A549 treated with Hydrocortisone at 1 μM for 4 hours (cell line): ENCODE data around the gene PELI3. TPM values are rescaled to one million over a fixed set of nuclear protein-coding genes. Genes with fewer than 3 reads are reported as not detected.

Source experiments
- total RNA-seq: library from RNA; stranded (reverse); fragments of 200-300 nt; extraction: Qiagen RNA extraction; gene quantifications from 5 replicates; pipeline ENCODE4 v1.2.3, GENCODE V29; 2022

The PELI3 gene, protein sequence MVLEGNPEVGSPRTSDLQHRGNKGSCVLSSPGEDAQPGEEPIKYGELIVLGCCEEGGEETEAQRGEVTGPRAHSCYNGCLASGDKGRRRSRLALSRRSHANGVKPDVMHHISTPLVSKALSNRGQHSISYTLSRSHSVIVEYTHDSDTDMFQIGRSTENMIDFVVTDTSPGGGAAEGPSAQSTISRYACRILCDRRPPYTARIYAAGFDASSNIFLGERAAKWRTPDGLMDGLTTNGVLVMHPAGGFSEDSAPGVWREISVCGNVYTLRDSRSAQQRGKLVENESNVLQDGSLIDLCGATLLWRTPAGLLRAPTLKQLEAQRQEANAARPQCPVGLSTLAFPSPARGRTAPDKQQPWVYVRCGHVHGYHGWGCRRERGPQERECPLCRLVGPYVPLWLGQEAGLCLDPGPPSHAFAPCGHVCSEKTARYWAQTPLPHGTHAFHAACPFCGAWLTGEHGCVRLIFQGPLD
- 4.3 to 5.3 TPM (median 4.7 TPM) in 5 replicates for total RNA-seq

DNA sequence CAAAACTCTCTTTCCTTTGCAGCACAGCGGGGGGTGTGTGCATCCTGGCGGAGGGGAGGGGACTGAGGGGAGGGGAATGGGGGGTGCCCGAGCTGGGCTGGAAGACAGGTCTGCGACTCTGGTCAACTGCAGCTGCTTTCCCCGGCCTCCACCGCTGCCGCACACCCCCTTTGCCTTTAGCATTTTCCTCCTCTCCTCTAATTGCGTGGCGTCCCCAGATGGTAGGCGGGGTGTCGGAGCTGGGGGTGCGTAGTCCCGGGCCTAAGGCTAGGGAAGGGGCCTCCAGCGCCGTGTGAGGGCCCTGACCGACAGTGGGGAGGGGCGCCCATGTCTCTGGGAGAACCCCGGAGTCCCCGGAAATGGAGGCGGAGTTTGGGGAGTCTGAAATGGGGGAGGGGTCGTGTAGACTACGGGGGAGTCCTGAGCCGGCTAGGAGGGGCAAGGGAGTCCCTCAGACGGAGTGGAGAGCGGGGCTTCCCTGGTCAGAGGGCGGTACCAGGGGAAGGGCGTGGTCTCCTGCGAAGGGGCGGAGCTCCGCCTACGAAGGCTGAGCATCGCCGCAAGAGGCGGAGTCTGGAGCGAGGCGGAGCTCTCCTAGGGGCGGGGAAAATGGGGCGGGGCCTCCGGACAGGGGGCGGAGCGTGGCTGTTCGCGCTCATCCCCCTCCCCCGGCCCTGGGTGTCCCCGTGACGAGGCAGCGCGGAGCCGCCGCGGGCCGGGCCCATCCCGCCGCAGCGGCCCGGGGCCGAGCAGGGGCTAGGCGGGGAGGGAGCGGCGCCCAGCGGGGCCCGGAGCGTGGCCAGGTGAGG, at the start of gene PELI3:
PELI3 (plus strand) TSS at position 681 of the 809 bp plus-strand sequence. CDS start 1,224 bp downstream, outside the sequence.

DNA sequence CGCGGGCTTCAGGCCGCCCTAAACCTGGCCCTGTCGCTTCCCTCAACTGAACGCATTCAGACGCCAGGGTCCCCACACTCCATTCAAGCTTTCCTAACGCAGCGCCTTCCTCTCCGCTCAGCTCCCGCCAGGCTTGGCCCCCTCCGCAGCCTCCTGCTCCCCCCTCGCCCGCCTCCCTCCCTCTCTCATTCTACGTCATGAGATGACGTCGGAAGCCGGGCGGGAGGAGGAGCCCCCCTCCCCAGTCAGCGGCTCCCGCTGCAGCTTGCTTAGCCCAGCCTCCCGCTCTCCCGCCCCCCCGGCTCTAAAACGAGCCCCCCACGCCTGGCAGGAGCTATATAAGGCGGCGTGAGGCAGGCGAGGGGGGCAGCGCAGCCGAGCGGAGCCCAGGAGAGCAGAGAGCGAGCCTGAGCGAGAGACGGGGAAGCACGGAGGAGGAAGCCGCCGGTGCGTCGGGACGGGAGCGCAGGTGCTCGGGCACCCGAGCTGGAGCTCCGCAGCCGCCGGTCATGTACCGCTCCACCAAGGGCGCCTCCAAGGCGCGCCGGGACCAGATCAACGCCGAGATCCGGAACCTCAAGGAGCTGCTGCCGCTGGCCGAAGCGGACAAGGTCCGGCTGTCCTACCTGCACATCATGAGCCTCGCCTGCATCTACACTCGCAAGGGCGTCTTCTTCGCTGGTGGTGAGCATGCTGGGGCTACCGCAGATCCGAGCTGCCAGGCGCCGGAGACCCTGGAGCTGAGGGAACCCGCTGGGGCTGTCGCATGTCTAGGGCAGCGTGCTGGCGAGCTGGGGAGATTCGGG, 45.8 kb upstream of the PELI3 start, which contains the start of gene NPAS4:
NPAS4 (plus strand) TSS at position 365 of the 806 bp plus-strand sequence; CDS start at position 510, 145 bp downstream.

DNA sequence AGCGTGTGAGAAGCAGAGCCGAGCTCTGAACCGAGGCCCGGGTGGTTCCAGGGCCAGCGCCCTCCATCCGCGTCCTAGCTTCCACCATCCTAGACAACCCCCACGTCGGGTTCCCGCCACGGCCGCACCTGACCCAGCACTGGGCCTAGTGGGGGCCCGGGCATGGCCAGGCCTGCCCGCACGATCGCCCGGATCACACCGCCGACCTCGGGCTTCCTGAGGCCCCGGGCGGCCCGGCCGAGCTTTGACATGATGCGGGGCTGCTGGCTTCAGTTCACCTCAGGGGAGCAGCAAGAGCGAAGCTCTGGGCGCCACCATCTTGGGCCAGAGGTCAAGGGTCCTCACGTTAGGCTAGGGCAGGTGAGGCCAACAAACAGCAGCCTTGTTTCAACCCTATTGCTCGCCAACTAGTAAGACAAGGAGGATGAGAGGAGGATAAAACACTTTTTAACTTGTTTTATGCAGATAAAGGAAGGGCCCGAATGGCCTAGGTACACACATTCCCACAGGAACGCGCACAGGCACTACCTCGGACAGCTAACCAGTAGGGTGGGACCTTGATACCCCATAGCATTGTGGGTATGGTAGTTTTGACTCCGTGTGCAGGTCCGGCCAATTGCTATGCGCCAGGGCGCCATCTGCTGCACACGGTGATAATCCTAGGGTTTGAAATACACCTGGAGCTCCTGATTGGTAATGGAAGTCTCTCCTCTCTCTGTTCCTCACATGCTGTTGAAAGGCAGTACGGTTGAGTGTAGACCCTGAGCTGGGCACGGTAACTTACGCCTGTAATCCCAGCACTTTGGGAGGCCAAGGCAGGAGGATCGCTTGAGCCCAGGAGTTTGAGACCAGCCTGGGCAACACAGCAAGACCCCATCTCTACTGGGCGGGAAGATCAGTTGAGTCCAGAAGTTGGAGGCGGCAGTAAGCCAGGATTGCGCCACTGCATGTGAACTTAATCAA, 27.9 kb upstream of the PELI3 start, which contains the start of gene MRPL11:
MRPL11 (minus strand) TSS at position 345 of the 963 bp plus-strand sequence; CDS start at position 251, 94 bp downstream.

DNA sequence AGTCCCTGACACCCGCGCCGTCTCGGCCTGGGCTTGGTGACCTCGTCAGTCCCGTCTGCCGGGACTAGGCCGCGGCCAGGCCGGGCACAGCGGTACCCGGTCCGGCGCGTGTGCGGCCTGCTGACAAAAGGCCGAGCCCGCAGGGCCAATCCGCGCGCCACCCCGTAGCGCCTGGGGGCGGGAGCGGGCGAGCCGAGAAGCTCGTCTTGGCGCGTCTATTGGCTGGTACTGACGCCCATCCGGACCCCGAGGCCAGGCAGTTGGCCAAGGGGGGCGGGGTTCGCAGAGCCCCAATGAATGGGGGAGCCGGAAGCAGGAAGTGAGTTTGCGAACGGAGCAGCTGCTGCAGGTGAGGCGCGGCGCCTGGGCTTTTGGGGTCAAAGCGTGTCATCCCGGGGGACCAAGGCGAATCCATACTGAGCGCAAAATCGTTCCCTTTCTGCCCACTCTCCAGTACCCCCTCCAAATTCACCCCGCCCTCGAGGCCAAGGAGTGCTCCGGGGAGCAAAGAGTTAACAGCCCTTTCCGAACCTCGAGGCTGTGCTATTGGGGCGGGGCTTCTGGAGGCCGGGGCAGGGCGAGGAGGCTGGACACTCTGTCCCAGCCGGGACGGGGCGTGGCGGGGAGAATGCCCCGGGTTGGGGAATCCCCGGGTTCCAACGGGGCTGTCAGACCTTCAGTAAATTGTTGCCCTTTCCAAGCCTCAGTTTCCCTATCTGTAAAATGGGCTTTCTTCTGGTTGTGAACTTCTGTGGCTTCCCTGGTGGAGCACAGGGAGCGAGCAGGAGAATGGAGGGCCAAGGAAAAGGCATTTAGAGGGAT, 13.6 kb downstream of the PELI3 start, which contains the start of gene DPP3:
DPP3 (plus strand) TSS at position 318 of the 822 bp plus-strand sequence. CDS start 1,767 bp downstream, outside the sequence.

DNA sequence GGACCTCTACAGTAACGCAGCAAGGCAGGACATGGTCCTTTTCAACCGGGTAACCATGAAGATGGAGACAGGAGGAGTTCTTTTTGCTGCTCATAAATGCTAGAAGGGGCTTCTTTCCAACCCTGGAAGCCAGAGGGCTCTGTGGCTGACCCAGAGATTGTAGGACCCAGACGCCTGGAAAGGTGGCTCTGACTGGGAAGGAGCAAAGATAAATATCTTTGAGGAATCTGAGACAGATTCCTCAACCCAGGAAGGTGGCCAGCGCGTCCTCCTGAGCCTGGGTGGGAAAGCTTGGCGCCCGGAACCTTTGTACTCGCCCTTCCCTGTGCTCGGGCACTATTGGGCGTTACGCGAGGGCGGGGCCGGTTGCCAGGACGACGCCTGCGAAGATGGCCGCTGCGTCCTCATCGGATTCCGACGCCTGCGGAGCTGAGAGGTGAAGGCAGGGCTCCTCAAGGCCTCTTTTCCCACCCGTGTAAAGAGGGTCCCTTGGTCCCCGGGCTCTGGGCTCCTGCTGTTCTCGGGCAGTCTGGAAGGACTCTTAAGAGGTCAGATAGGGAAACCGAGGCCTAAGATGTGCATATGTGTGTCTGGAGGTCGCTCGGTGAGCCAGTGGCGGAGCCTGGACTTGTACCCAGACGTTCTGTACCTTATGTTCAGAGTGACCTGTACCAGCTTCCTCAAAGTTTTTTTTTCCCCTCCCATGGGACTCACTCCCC, 43.7 kb downstream of the PELI3 start, which contains the start of gene BBS1:
BBS1 (plus strand) TSS at position 365 of the 719 bp plus-strand sequence; CDS start at position 390, 25 bp downstream.

Other genes starting within 250 kb of the PELI3 start
- gene KLC2, start 209.2 kb upstream of the PELI3 start, total RNA-seq: 41.0 to 47.0 TPM (median 43.4 TPM) in 5 replicates
- 132 to 146 TPM (median 141 TPM) in 5 replicates for gene RAB1B, start 198.3 kb upstream of the PELI3 start, total RNA-seq
- 2.0 to 2.9 TPM (median 2.6 TPM) in 5 replicates for gene CNIH2, start 188.7 kb upstream of the PELI3 start, total RNA-seq
- gene YIF1A, start 177.8 kb upstream of the PELI3 start, total RNA-seq: 95.5 to 124 TPM (median 116 TPM) in 5 replicates
- gene TMEM151A, start 175.0 kb upstream of the PELI3 start, total RNA-seq: 2.4 to 3.9 TPM (median 3.5 TPM) in 5 replicates
- 0.03 TPM in 1 of 5 replicates, not detected in the others for gene CD248, start 149.9 kb upstream of the PELI3 start, total RNA-seq
- 25.2 to 33.5 TPM (median 30.7 TPM) in 5 replicates for gene RIN1, start 130.5 kb upstream of the PELI3 start, total RNA-seq
- gene BRMS1, start 121.8 kb upstream of the PELI3 start, total RNA-seq: 76.7 to 97.6 TPM (median 84.2 TPM) in 5 replicates
- 14.8 to 17.1 TPM (median 16.8 TPM) in 5 replicates for gene B4GAT1, start 119.3 kb upstream of the PELI3 start, total RNA-seq
- 5.8 to 8.6 TPM (median 8.0 TPM) in 5 replicates for gene SLC29A2, start 95.1 kb upstream of the PELI3 start, total RNA-seq
- 0.03 to 0.06 TPM in 2 of 5 replicates, not detected in the others for gene NPAS4, start 45.9 kb upstream of the PELI3 start, total RNA-seq
- 82.1 to 122 TPM (median 112 TPM) in 5 replicates for gene MRPL11, start 28.1 kb upstream of the PELI3 start, total RNA-seq
- 51.1 to 65.5 TPM (median 52.4 TPM) in 5 replicates for gene DPP3, start 13.5 kb downstream of the PELI3 start, total RNA-seq
- gene BBS1, start 43.7 kb downstream of the PELI3 start, total RNA-seq: 9.5 to 10.9 TPM (median 9.7 TPM) in 5 replicates
- gene ZDHHC24, start 79.1 kb downstream of the PELI3 start, total RNA-seq: 8.3 to 15.0 TPM (median 12.4 TPM) in 5 replicates
- gene ACTN3, start 80.0 kb downstream of the PELI3 start, total RNA-seq: 0.06 TPM in 2 of 5 replicates, not detected in the others
- gene CTSF, start 101.7 kb downstream of the PELI3 start, total RNA-seq: 30.9 to 38.6 TPM (median 32.9 TPM) in 5 replicates
- gene CCDC87, start 126.2 kb downstream of the PELI3 start, total RNA-seq: 0.40 to 0.64 TPM (median 0.52 TPM) in 5 replicates
- gene CCS, start 126.3 kb downstream of the PELI3 start, total RNA-seq: 26.4 to 28.2 TPM (median 27.8 TPM) in 5 replicates
- gene RBM14, start 149.7 kb downstream of the PELI3 start, total RNA-seq: 64.0 to 79.2 TPM (median 66.7 TPM) in 5 replicates
- 128 to 151 TPM (median 134 TPM) in 5 replicates for gene RBM4, start 171.8 kb downstream of the PELI3 start, total RNA-seq
- gene RBM4B, start 211.0 kb downstream of the PELI3 start, total RNA-seq: 16.7 to 20.7 TPM (median 19.2 TPM) in 5 replicates